ENCODE data around the gene SLC39A10.
"Not testable (repeated sequence)": the region's sequence is repeated elsewhere in the genome, so short reads cannot be mapped to it uniquely, and the experiment has no call there.

SLC39A10 gene

DNA sequence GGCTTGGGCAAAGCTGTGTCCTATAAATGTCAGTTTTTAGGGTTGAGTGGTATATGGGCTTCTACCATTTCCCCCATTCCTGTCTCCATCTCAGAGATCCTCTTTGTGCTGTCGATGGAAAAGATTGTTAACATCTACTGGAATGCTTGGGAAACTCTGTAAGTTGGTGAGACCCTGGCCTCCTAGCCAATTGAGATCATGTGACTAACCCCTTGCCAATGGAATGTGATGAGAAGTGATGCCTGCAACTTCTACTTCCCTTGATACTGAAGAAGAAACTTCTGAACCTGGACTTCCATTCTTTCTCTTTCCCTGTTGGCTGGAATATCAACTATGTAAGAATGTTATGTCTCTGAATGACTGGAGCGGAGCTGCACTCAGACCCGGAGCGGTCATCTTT is 14.5 kb downstream of the SLC39A10 start:
- DNase-seq (ENCODE audit: low read depth, low spot score): no peak

DNA sequence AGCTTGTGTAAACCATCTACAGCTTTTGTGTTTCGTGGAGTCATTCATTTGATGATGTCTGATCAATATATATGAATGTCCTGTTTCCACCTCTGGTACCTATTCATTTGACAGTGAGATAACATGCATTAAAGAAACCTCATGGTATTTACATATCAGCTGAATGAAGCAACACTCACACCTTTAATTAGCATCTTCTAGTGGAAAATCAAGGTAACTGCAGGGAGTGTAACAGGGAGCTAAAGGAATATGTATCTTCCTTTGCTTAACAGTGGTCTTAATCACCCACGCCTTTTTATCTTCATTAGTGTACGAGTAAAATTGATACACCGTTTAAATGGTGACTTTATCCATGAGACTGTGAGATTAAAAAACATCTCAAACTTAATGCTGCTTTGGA is 15.6 kb downstream of the SLC39A10 start:
- no peak for DNase-seq (ENCODE audit: low read depth, low spot score)

DNA sequence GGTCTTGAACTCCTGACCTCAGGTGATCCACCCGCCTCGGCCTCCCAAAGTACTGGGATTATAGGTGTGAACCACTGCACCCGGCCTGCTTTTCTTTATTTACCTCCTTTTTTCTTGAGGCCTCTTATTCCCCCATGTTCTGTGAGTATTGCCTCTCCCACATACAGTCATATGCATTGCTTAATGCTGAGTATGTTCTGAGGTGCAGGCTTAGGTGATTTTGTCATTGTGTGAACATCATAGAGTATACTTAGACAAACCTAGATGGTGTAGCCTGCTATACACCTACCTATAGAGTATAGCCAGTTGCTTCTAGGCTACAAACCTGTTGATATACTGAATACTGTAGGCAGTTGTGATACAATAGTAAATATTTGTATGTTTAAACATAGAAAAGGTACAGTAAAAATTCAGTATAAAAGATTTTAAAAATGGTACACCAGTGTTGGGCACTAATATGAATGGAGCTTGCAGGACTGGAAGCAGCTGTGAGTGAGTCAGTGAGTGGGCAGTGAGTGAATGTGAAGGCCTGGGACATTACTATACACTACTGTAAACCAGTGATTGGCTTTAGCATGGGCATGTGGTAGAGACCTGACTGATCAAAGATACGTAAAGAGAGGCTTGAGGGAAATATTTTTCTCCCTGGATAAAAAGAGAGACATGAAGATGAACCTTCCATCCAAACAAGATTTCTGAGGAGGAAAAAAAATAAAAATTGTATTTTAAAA is 17.6 kb downstream of the SLC39A10 start:
- no peak for DNase-seq (ENCODE audit: low read depth, low spot score)

DNA sequence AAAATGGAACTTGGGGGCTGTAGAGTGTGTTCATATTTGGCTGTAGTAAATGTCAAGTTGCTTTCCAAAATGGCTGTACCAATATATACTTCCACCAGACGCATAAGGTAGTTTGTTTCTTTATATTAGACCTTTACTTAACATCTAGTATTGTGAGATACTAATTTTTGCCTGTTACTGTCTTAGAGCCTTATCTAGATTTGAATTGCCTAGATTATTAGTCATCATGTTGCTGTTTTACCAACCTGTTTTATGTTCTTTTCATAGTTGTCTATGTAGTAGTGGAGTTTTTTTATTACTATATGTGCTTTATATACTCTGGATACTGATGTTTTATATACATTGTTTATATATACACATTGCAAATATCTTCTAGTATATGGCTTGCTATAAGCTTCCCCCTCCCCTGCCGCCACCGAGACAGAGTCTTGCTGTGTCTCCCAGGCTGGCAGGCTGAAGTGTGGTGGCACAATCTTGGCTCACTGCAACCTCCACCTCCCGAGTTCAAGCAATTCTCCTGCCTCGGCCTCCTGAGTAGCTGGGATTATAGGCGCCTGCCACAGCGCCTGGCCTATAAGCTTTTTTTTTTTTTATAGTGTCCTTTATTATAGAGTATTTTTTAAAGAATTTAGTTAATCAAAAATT is 18.9 kb downstream of the SLC39A10 start:
- DNase-seq (ENCODE audit: low read depth, low spot score): no peak

DNA sequence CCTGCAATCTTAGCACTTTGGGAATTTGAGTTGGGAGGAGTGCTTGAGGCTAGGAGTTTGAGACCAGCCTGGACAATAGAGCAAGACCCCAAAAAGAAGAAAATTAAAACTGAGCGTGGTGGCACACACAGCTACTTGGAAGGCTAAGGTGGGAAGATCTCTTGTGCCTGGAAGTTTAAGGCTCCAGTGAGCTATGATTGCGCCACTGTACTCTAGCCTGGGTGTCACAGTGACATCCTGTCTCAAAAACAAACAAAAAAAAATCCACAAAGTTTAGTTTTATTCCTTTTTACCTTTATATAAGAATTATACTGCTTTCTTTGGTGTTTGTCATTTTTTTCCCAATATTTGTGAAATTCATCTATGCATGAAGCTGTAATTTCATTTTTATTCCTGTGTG is 20.3 kb downstream of the SLC39A10 start:
- DNase-seq (ENCODE audit: low read depth, low spot score): no peak

DNA sequence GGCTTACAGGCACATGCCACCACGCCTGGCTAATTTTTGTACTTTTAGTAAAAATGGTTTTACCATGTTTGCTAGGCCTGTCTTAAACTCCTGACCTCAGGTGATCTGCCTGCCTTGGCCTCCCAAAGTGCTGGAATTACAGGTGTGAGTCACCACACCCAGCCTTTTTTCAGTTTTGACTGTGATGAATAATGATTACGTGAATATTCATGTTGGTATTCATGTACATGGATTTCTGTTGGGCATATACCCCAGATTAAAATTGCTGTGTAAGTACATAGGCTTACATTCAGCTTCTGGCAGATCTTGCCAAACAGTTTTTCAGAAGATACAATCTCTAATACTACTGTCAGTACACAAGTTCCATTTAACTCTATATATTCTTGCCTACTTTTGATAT is 20.9 kb downstream of the SLC39A10 start:
- no peak for DNase-seq (ENCODE audit: low read depth, low spot score)

DNA sequence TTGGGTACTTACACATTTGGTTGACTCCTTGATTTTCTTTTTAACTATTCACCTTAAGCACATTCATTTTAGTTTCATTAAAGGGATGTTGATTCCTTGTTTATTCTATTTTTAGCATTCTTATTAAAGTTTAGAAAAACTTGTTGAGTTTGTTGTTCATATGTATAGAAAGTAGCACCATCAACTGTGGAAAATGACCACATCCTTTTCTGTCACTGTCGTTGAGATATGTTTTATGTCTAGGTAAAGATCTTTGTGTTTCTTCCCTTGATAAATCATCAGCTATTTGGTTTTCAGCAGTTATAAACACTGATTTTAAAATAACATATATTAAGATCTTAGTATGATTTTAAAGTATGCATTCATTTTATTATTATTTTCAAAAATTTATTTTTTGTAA is 25.1 kb downstream of the SLC39A10 start:
- DNase-seq (ENCODE audit: low read depth, low spot score): no peak

DNA sequence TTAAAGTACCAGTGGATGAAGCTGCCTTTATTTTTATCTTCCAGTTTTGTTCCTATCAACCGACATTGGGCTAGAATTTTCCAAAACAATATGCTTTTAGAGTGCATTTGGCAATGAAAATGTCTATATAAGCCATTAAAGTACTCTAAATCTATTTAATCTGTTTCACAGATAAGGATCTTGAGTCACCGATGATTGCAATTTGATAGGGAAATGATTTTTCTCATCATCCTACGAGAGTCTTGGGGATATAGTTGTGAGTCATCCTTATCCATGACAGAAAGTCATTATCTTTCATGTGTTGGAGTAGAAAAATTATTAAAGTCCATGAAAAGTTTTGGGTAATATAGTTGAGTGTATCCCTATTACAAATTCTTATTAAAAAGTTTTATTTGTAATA is 26.1 kb downstream of the SLC39A10 start:
- no peak for DNase-seq (ENCODE audit: low read depth, low spot score)

DNA sequence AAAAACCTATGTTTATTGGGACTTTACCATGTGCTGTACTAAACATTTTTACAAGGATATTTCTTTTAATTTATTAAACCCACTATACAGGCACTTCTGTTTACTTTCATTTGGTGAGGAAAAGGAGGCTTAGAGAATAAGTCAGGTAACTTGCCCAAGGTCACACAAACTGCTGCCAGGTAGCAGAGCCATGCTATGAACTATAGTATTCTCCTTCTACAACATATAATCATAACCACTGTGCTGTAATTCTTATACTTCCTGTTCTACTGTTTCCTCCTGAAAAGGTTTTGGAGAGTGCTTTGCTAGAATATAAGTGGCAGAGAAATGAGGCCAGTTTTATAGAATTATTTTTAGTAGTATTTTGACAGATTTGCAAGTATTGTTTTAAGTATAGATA is 29.5 kb downstream of the SLC39A10 start:
- DNase-seq (ENCODE audit: low read depth, low spot score): no peak

DNA sequence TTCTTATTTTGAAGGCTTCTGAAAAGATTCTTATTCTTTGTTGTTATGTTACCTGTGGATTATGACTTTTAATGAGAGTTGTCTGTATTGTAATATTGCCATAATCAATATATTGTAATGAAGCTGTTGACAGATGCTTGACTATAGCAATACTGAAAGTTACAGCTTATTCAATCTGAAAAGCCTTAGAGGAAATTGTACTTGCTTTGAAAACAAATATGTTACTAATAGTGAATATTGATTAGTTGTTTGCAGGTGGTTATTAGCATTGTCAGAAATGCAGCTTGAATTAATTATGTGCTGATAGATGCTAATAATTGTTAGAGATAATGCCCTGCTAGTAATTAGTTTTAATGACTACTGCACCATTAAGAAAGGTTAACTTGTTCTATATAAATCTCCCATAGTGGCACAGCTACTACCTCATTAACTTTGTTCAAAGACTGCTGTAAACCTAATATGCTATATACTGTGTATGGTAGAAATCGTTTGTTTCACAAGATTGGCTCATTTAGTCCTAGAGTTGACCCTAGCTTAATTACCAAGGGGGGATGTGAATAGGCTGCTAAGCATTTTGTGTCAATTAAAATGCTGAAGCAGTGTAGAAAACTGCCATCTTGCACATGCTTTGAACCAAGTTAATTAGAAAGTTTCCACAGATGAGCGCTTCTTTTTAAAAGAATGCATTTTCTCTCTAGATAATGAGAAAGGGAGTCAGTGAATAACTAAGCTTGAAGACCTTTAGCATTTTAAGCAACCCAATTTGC is 30.5 kb downstream of the SLC39A10 start:
- no peak for DNase-seq (ENCODE audit: low read depth, low spot score)

DNA sequence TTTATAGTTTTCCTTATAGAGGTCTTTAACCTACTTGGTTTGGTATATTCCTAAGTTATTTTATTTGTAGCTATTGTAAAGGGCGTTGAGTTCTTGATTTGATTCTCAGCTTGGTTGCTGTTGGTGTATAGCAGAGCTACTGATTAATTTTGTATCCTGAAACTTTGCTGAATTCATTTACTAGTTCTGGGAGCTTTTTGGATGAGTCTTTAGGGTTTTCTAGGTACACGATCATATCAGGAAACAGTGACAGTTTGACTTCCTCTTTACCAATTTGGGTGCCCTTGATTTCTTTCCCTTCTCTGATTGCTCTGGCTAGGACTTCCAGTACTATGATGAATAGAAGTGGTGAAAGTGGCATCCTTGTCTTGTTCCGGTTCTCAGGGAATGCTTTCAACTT is 35.5 kb downstream of the SLC39A10 start:
- DNase-seq (ENCODE audit: low read depth, low spot score): not testable (repeated sequence)

DNA sequence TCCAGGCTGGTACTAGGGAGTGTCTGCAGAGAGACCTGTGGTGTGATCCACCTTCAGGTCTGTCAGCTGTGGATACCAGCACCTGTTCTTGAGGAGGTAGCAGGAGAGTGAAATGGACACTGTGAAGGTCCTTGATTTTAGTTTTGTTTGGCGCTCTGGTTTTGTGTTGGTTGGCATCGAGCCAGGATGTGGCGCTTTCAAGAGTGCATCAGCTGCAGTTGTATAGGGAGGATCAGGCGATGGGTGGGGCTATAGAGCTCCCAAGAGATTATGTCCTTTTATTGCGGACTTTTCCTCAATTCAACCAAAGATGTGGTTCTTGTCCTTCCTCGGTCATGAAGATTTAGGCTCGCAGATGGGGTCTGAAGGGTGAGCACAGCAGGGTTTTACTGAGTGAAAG is 37.5 kb downstream of the SLC39A10 start:
- DNase-seq (ENCODE audit: low read depth, low spot score): no peak

DNA sequence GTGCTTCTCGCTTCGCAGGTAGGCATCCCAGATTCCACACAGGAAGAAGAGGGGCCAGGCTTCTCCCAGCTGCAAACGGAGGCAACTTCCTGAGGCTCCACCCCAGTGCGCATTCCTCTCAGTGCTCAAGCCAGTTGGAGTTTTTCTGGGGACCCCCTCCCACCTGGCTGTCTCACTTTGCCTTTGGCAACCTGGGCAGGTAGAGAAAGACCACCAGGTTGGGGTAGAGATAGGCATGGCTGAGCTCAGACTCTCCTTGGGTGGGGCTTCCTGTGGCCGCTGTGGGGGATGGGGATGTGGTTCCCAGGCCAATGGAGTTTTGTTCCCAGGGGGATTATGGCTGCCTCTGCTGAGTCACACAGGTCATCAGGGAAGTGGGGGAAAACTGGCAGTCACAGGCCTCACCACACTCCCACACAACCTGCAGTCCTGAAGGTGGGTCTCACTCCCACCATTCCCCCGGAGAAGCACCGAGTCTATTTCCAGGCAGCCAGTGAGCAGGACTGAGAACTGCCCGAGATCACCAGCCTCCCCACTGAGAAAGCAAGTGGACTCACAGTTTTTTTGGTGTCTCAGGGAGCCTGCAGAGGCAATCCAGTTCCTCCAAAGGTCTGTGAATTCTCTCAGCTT is 38.1 kb downstream of the SLC39A10 start:
- no peak for DNase-seq (ENCODE audit: low read depth, low spot score)

DNA sequence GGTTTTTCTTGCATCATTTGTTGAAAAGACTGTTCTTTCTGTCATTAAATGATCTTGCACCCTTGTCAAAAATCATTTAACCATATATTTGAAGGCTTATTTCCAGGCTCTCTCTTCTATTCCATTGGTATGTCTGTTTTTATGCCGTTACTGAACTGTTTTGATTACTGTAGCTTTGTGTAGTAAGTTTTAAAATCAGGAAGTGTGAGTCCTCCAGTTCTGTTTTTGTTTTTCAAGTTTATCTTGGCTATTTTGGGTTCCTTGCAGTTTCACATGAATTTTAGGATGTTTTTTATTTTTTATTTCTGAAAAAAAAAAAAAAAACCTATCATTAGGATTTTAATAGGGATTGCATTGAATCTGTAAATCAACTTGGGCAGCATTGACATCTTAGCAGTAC is 39.0 kb downstream of the SLC39A10 start:
- DNase-seq (ENCODE audit: low read depth, low spot score): no peak

DNA sequence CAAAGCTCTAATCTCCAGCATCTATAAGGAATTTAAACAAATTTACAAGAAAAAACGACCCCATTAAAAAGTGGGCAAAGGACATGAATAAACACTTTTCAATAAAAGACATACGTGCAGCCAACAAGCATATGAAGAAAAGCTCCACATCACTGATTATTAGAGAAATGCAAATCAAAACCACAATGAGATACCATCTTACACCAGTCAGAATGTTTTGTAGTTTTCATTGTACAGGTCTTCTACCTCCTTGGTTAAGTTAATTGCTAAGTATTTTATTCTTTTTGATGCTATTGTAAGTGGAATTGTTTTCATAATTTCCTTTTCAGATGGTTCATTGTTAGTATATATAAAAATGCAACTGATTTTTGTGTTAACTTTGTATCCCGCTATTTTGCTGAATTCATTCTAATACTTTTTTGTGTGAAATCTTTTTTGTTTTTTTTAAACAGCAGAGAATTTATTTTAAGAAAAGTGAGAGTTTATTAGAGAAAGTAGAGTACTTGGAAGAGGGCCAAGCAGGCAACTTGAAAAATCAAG is 40.7 kb downstream of the SLC39A10 start:
- no peak for DNase-seq (ENCODE audit: low read depth, low spot score)

DNA sequence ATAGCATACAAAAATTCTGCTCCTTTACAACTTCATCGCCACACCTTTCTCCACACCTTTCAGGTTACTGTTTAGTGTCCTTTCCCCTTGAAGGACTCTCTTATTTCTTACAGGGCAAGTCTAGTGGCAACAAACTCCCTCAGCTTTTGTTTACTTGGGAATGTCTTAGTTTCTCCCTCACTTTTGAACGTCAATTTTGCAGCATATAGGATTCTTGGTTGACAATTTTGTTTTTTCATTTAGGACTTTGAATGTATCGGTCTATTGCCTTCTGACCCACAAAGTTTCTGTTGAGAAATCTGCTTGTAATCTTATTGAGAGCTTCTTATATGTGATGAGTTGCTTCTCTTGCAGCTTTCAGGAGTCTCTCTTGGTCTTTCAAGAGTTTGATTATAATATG is 43.5 kb downstream of the SLC39A10 start:
- DNase-seq (ENCODE audit: low read depth, low spot score): no peak

DNA sequence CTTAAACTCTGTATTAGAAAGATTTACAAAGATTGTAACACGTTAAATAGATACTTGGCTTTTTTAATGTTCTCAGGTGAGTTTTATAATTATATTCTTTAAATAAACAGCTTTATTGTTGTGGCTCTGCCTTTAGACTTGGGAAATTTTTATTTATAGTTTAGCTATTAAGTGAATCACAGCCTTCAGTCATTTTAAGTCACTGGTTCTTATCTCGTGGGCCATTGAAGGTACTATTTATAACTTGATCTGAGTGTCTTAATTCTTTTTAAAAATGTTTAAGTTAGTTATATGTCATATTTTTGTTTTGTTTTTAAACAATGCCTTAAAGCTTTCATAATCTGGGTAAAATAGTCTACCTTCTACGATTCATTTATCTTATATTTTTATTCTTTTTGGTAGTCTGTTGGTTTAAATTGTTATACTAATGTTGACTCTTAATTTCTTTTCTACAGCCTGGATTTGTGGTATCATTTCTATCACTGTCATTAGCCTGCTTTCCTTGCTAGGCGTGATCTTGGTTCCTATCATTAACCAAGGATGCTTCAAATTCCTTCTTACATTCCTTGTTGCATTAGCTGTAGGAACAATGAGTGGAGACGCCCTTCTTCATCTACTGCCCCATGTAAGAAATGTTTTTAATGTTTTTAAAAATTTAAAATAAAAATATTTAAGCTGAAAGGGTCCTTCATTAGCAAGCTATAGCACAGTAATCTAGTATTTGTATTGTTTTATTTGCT is 49.3 kb downstream of the SLC39A10 start:
- DNase-seq (ENCODE audit: low read depth, low spot score): peak; percentile 48

DNA sequence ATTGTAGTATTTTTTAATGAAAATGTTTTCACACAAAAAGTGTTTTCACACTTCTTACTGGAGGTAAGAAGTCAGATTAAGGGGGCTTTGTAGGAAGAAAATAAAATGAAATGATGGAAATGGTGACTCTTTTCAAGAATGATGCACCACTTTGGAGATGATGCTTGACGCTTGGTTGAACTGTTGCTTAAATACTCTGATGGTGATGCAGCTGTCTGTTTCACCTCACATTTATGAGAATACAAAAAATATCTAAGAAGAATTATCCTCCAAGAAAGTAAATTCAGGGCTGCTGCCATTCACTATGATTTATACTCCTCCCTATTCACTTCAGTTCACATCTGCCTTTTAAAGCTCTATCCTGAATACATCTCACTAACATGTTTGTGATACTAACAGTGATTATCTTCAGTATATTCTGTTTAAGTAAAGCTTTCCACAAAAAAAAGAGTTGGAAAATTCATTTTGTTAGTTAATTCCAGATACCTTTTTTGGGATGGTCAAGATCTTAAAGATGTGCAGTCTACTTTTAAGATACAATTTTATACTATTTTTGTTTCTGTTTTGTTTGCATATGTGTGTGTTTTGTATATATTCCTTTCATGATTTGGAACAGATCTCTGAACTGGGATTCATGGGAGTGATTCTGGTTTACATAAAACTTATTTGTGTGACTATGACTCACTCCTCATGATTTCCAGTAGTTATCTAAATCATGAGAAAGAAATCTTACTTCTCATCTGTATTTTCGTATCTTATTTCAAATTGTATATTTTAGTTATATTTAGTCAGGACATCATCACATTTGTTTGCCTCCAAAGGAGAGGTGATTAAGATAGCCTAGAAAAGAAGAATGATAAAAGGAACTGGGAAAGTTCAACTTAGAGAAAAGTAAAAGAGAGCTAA is 53.1 kb downstream of the SLC39A10 start:
- no peak for DNase-seq (ENCODE audit: low read depth, low spot score)

DNA sequence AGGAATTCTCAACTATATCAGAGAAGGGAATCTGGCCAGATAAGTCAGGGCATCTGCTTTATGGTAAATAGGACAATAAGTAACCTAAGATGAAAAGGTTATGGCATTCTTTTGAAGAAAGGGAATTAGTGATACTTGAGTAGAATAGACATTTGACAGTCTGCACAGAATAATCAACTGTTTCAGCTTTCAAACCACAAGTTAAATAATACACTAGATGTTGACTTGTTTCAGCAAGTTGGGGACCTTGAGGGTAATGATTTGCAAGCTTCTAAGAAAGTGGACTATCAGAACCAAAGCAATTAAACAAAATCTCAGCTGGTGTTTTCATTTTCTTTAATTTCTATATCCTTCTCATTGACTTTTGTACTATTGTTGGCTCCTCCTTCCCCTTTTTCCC is 54.5 kb downstream of the SLC39A10 start:
- no peak for DNase-seq (ENCODE audit: low read depth, low spot score)

DNA sequence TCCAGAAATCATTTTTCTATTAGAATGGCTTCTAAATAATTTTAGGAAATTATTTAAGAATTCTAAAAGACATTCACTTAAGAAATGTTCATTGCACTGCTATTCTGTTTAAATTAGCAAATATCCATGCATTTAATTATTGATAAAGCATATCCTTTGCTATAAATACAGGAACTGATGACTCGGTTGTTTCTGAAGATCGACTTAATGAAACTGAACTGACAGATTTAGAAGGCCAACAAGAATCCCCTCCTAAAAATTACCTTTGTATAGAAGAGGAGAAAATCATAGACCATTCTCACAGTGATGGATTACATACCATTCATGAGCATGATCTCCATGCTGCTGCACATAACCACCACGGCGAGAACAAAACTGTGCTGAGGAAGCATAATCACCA is 59.4 kb downstream of the SLC39A10 start:
- no peak for DNase-seq (ENCODE audit: low read depth, low spot score)
